CD4-positive, CD25-positive, alpha-beta regulatory T cell (primary cell): ENCODE results near the gene ARL2BP. TPM values are rescaled to one million over a fixed set of nuclear protein-coding genes. Genes with fewer than 3 reads are reported as not detected.

Source experiments
- ATAC-seq, 2 donors: fragments of 150-1000 bp; cut with Tn5 transposase; one replicate each; pipeline ENCODE4 v1.10.0; 2021; ENCODE audit warnings: low read depth in 2 of 2, moderate number of reproducible peaks in 2 of 2, moderate library complexity in 1 of 2
- DNase-seq, 3 donors: peaks; one replicate each; pipeline versions ENCODE4 v3.0.0 to v3.0.0-alpha.2; 2012 to 2022; ENCODE audit warnings: mixed read lengths in 1 of 3
- H3K27ac ChIP-seq: one replicate; pipeline ENCODE4 v1.7.0; 2013; ENCODE audit warnings: mild to moderate bottlenecking, low read length; ENCODE audit not compliant: insufficient read depth, poor library complexity, severe bottlenecking
- H3K27me3 ChIP-seq: one replicate; pipeline ENCODE4 v1.7.0; 2013; ENCODE audit warnings: low read length; ENCODE audit not compliant: control insufficient read depth, insufficient read depth
- H3K36me3 ChIP-seq: one replicate; pipeline ENCODE4 v1.7.0; 2013; ENCODE audit warnings: mild to moderate bottlenecking, low read length, moderate library complexity; ENCODE audit not compliant: control insufficient read depth, insufficient read depth
- H3K4me1 ChIP-seq: 2 replicates; pipeline ENCODE4 v1.7.0; 2013; ENCODE audit warnings: mild to moderate bottlenecking, low read length; ENCODE audit not compliant: insufficient read depth, control insufficient read depth, poor library complexity, severe bottlenecking
- H3K4me3 ChIP-seq: one replicate; pipeline ENCODE4 v1.7.0; 2013; ENCODE audit warnings: low read depth, mild to moderate bottlenecking, low read length, moderate library complexity
- H3K9me3 ChIP-seq, 2 experiments: 1 replicate in 1 of 2; 2 replicates in 1 of 2; pipeline ENCODE4 v1.7.0; 2013; ENCODE audit warnings: low read length in 2 of 2, mild to moderate bottlenecking in 1 of 2, moderate library complexity in 1 of 2; ENCODE audit not compliant: control insufficient read depth in 2 of 2
- H3K27ac Mint-ChIP-seq, 3 donors: one replicate each; pipeline ENCODE4 v1.8.0; 2020 to 2022; ENCODE audit warnings: mild to moderate bottlenecking in 3 of 3, mixed read lengths in 3 of 3, moderate library complexity in 2 of 3
- H3K27me3 Mint-ChIP-seq: one replicate; pipeline ENCODE4 v1.8.0; 2022; ENCODE audit warnings: mild to moderate bottlenecking, mixed read lengths
- H3K36me3 Mint-ChIP-seq: one replicate; pipeline ENCODE4 v1.8.0; 2020; ENCODE audit warnings: mixed read lengths
- H3K4me1 Mint-ChIP-seq, 4 donors: one replicate each; pipeline ENCODE4 v1.8.0; 2020 to 2022; ENCODE audit warnings: mixed read lengths in 4 of 4, mild to moderate bottlenecking in 1 of 4
- H3K4me3 Mint-ChIP-seq, 4 donors: one replicate each; pipeline ENCODE4 v1.8.0; 2020 to 2022; ENCODE audit warnings: mild to moderate bottlenecking in 4 of 4, mixed read lengths in 4 of 4, moderate library complexity in 3 of 4
- H3K9me3 Mint-ChIP-seq, 7 donors: one replicate each; pipeline ENCODE4 v1.8.0; 2020 to 2022; ENCODE audit warnings: mixed read lengths in 7 of 7, mild to moderate bottlenecking in 3 of 7, moderate library complexity in 2 of 7
- polyA plus RNA-seq, 4 donors: library from polyadenylated mRNA; unstranded; fragments of 300-500 nt; fragmentation: Illumina TruSeq; gene quantifications; one replicate each; pipeline ENCODE4 v1.2.3, GENCODE V29; 2021
- total RNA-seq: library from RNA; stranded (reverse); gene quantifications from one replicate; pipeline ENCODE4 v1.2.3, GENCODE V29; 2022

ARL2BP gene
- total and polyA plus RNA-seq, 5 donors from 2014 or later, result 26.9 to 121 (median 102) TPM

- Histone ChIP-seq H3K36me3 (peaks cover 83% of the 10 kb centered on the region), H3K4me1 (no peaks in the 10 kb centered on the region)
- no peak for ATAC-seq
Observed at GRCh38 chr16:57226701-57227621, 18.1 kb upstream of the ARL2BP start.

GRCh38 chr16:57229079-57229478 lies 16.0 kb upstream of the ARL2BP start:
- DNase-seq (no peak), ATAC-seq (no peak)
- H3K4me3 ChIP-seq, result no peak overlapping the region
- no peaks in the 10 kb centered on the region for H3K27me3 Mint-ChIP-seq
- no peaks in the 10 kb centered on the region for H3K27me3 ChIP-seq
- no peaks in the 10 kb centered on the region for H3K9me3 ChIP-seq
- no peak overlapping the region for H3K27ac ChIP-seq
- no peak overlapping the region for H3K4me3 Mint-ChIP-seq
- peaks cover 34% of the 10 kb centered on the region for H3K36me3 Mint-ChIP-seq
- H3K4me1 ChIP-seq, result no peaks in the 10 kb centered on the region
- no peaks in the 10 kb centered on the region for H3K9me3 Mint-ChIP-seq
- peaks cover 0 to 2% (median 0%) of the 10 kb centered on the region in 4 donors for H3K4me1 Mint-ChIP-seq
- no peak overlapping the region for H3K27ac Mint-ChIP-seq
- peaks cover 85% of the 10 kb centered on the region for H3K36me3 ChIP-seq

More at GRCh38 chr16:57226701-57227621, 18.1 kb upstream of the ARL2BP start:
- no peaks in the 10 kb centered on the region for H3K27me3 Mint-ChIP-seq
- DNase-seq, result no peak
- no peaks in the 10 kb centered on the region for H3K27me3 ChIP-seq
- H3K27ac Mint-ChIP-seq, result peak overlapping the region in 1 of 3 donors; percentile 15
- H3K36me3 Mint-ChIP-seq, result peaks cover 39% of the 10 kb centered on the region
- no peaks in the 10 kb centered on the region for H3K4me1 Mint-ChIP-seq
- no peak overlapping the region for H3K4me3 ChIP-seq
- H3K4me3 Mint-ChIP-seq, result no peak overlapping the region
- H3K9me3 Mint-ChIP-seq, result no peaks in the 10 kb centered on the region
- no peak overlapping the region for H3K27ac ChIP-seq
- H3K9me3 ChIP-seq, result no peaks in the 10 kb centered on the region

GRCh38 chr16:57231821-57232350 lies 13.2 kb upstream of the ARL2BP start:
- Histone ChIP-seq H3K27ac (no peak overlapping the region), H3K36me3 (peaks cover 84% of the 10 kb centered on the region), H3K4me3 (no peak overlapping the region), H3K4me1 (no peaks in the 10 kb centered on the region), H3K9me3 (no peaks in the 10 kb centered on the region), H3K27me3 (no peaks in the 10 kb centered on the region)
- Mint-ChIP-seq H3K4me1 (peaks cover 0 to 9% (median 0%) of the 10 kb centered on the region in 4 donors), H3K9me3 (no peaks in the 10 kb centered on the region), H3K36me3 (peaks cover 47% of the 10 kb centered on the region), H3K27ac (no peak overlapping the region), H3K27me3 (no peaks in the 10 kb centered on the region), H3K4me3 (no peak overlapping the region)
- ATAC-seq (no peak), DNase-seq (no peak)

GRCh38 chr16:57233944-57234706 lies 10.9 kb upstream of the ARL2BP start:
- DNase-seq (no peak), ATAC-seq (no peak)
- peaks cover 0 to 9% (median 0%) of the 10 kb centered on the region in 4 donors for H3K4me1 Mint-ChIP-seq
- no peak overlapping the region for H3K4me3 Mint-ChIP-seq
- H3K27ac Mint-ChIP-seq, result peak overlapping the region in 1 of 3 donors; percentile 18
- no peak overlapping the region for H3K27ac ChIP-seq
- H3K36me3 ChIP-seq, result peaks cover 78% of the 10 kb centered on the region
- no peaks in the 10 kb centered on the region for H3K27me3 Mint-ChIP-seq
- H3K9me3 Mint-ChIP-seq, result no peaks in the 10 kb centered on the region
- no peaks in the 10 kb centered on the region for H3K4me1 ChIP-seq
- H3K36me3 Mint-ChIP-seq, result peaks cover 43% of the 10 kb centered on the region
- no peaks in the 10 kb centered on the region for H3K27me3 ChIP-seq
- H3K4me3 ChIP-seq, result no peak overlapping the region
- H3K9me3 ChIP-seq, result no peaks in the 10 kb centered on the region

GRCh38 chr16:57234707-57235092 lies 10.4 kb upstream of the ARL2BP start:
- Mint-ChIP-seq H3K4me3 (no peak overlapping the region), H3K9me3 (no peaks in the 10 kb centered on the region), H3K27ac (peak overlapping the region in 1 of 3 donors; percentile 18), H3K27me3 (no peaks in the 10 kb centered on the region), H3K4me1 (peaks cover 0 to 9% (median 0%) of the 10 kb centered on the region in 4 donors), H3K36me3 (peaks cover 45% of the 10 kb centered on the region)
- Histone ChIP-seq H3K9me3 (no peaks in the 10 kb centered on the region), H3K27ac (no peak overlapping the region), H3K27me3 (no peaks in the 10 kb centered on the region), H3K4me1 (no peaks in the 10 kb centered on the region), H3K36me3 (peaks cover 80% of the 10 kb centered on the region), H3K4me3 (no peak overlapping the region)
- ATAC-seq, result no peak
- no peak for DNase-seq

- Mint-ChIP-seq H3K36me3 (peaks cover 42% of the 10 kb centered on the region), H3K27me3 (no peaks in the 10 kb centered on the region), H3K4me1 (peaks cover 0 to 9% (median 0%) of the 10 kb centered on the region in 4 donors), H3K27ac (no peak overlapping the region), H3K9me3 (no peaks in the 10 kb centered on the region), H3K4me3 (no peak overlapping the region)
- Histone ChIP-seq H3K9me3 (no peaks in the 10 kb centered on the region), H3K4me3 (no peak overlapping the region), H3K36me3 (peaks cover 77% of the 10 kb centered on the region), H3K27me3 (no peaks in the 10 kb centered on the region), H3K4me1 (no peaks in the 10 kb centered on the region), H3K27ac (no peak overlapping the region)
- no peak for ATAC-seq
- DNase-seq, result no peak
Observed at GRCh38 chr16:57235128-57236021, 9.7 kb upstream of the ARL2BP start.

GRCh38 chr16:57236022-57236350 lies 9.1 kb upstream of the ARL2BP start:
- no peak for DNase-seq
- H3K4me1 Mint-ChIP-seq, result peaks cover 0 to 9% (median 0%) of the 10 kb centered on the region in 4 donors
- no peak overlapping the region for H3K27ac ChIP-seq
- no peak overlapping the region for H3K4me3 Mint-ChIP-seq
- no peaks in the 10 kb centered on the region for H3K4me1 ChIP-seq
- no peaks in the 10 kb centered on the region for H3K9me3 ChIP-seq
- H3K27me3 ChIP-seq, result no peaks in the 10 kb centered on the region
- H3K27ac Mint-ChIP-seq, result no peak overlapping the region
- peaks cover 36% of the 10 kb centered on the region for H3K36me3 Mint-ChIP-seq
- no peak for ATAC-seq
- peaks cover 71% of the 10 kb centered on the region for H3K36me3 ChIP-seq
- no peaks in the 10 kb centered on the region for H3K9me3 Mint-ChIP-seq
- no peaks in the 10 kb centered on the region for H3K27me3 Mint-ChIP-seq
- H3K4me3 ChIP-seq, result no peak overlapping the region
